Keratinocyte (primary cell): ENCODE data around the gene TTC16.

Source experiments
- EZH2 ChIP-seq: IDR thresholded peaks from one replicate; pipeline ENCODE4 v1.6.1; 2012; ENCODE audit warnings: inconsistent platforms, mild to moderate bottlenecking, low read length, moderate library complexity
- TF ChIP-seq, protein P1 (sequence below), 3 experiments: IDR thresholded peaks in 1 of 3; conservative IDR thresholded peaks in 1 of 3; optimal IDR thresholded peaks in 1 of 3; 2 replicates in 2 of 3; 3 replicates in 1 of 3; pipeline versions ENCODE3 to v1.5.1; 2011; ENCODE audit warnings: low read length in 3 of 3, mild to moderate bottlenecking in 3 of 3, moderate library complexity in 2 of 3, control low read depth in 1 of 3, inconsistent platforms in 1 of 3; ENCODE audit not compliant: insufficient read depth in 2 of 3; ENCODE audit errors: extremely low read depth in 1 of 3

GRCh38 chr9:127772603-127773002, 56.7 kb downstream of the TTC16 start:
- TF ChIP-seq, protein P1, sequence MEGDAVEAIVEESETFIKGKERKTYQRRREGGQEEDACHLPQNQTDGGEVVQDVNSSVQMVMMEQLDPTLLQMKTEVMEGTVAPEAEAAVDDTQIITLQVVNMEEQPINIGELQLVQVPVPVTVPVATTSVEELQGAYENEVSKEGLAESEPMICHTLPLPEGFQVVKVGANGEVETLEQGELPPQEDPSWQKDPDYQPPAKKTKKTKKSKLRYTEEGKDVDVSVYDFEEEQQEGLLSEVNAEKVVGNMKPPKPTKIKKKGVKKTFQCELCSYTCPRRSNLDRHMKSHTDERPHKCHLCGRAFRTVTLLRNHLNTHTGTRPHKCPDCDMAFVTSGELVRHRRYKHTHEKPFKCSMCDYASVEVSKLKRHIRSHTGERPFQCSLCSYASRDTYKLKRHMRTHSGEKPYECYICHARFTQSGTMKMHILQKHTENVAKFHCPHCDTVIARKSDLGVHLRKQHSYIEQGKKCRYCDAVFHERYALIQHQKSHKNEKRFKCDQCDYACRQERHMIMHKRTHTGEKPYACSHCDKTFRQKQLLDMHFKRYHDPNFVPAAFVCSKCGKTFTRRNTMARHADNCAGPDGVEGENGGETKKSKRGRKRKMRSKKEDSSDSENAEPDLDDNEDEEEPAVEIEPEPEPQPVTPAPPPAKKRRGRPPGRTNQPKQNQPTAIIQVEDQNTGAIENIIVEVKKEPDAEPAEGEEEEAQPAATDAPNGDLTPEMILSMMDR (optimal IDR thresholded peaks at IDR 0.05 in 1 of 3, IDR thresholded peaks at IDR 0.05 in 1 of 3, conservative IDR thresholded peaks at IDR 0.05 in 1 of 3; ENCODE audit: extremely low read depth in 1 of 3, insufficient read depth in 2 of 3, low read length in 3 of 3): no peak
- no peak for TF ChIP-seq EZH2
